ENCODE measurements around the gene MT1M. TPM values are rescaled to one million over a fixed set of nuclear protein-coding genes. Genes with fewer than 3 reads are reported as not detected.
"Not testable (repeated sequence)": the region's sequence is repeated elsewhere in the genome, so short reads cannot be mapped to it uniquely, and the experiment has no call there.

The MT1M gene
- total RNA-seq, 1 donor from 2014 or later: 0.35 TPM

GRCh38 chr16:56672761-56673536 lies 40.5 kb downstream of the MT1M start:
- no peak overlapping the region for H3K4me3 Mint-ChIP-seq (ENCODE audit: unreplicated experiment)
- peaks cover 15% of the 10 kb centered on the region for H3K4me1 Mint-ChIP-seq (ENCODE audit: low read depth)
- TF ChIP-seq CTCF (IDR thresholded peaks at IDR 0.05): no peak
- H3K9me3 Mint-ChIP-seq (ENCODE audit: low read depth): no peaks in the 10 kb centered on the region
- peaks cover 3% of the 10 kb centered on the region for H3K36me3 Mint-ChIP-seq (ENCODE audit: low read depth)
- no peak overlapping the region for H3K27ac Mint-ChIP-seq (ENCODE audit: unreplicated experiment)
- no peak for DNase-seq (ENCODE audit: low spot score)
- peaks cover 31% of the 10 kb centered on the region for H3K27me3 Mint-ChIP-seq (ENCODE audit: low read depth)

GRCh38 chr16:56673921-56674320 lies 41.5 kb downstream of the MT1M start:
- Mint-ChIP-seq H3K4me1 (ENCODE audit: low read depth) (peaks cover 11% of the 10 kb centered on the region), H3K9me3 (ENCODE audit: low read depth) (no peaks in the 10 kb centered on the region), H3K27ac (ENCODE audit: unreplicated experiment) (no peak overlapping the region), H3K36me3 (ENCODE audit: low read depth) (peaks cover 3% of the 10 kb centered on the region), H3K27me3 (ENCODE audit: low read depth) (peaks cover 23% of the 10 kb centered on the region), H3K4me3 (ENCODE audit: unreplicated experiment) (no peak overlapping the region)
- DNase-seq (ENCODE audit: low spot score): no peak
- TF ChIP-seq CTCF (IDR thresholded peaks at IDR 0.05): peak; percentile 78

- DNase-seq (ENCODE audit: low spot score); H3K27ac Mint-ChIP-seq (ENCODE audit: unreplicated experiment); H3K9me3 Mint-ChIP-seq (ENCODE audit: low read depth); H3K36me3 Mint-ChIP-seq (ENCODE audit: low read depth); H3K4me3 Mint-ChIP-seq (ENCODE audit: unreplicated experiment): not testable (repeated sequence)
- Mint-ChIP-seq H3K4me1 (ENCODE audit: low read depth) (peaks cover 11% of the 10 kb centered on the region), H3K27me3 (ENCODE audit: low read depth) (peaks cover 17% of the 10 kb centered on the region)
Measured at GRCh38 chr16:56674570-56674969, 42.1 kb downstream of the MT1M start.

GRCh38 chr16:56675685-56676210 lies 43.3 kb downstream of the MT1M start:
- H3K27ac Mint-ChIP-seq (ENCODE audit: unreplicated experiment): no peak overlapping the region
- no peak for TF ChIP-seq CTCF (IDR thresholded peaks at IDR 0.05)
- H3K9me3 Mint-ChIP-seq (ENCODE audit: low read depth): no peaks in the 10 kb centered on the region
- peaks cover 3% of the 10 kb centered on the region for H3K36me3 Mint-ChIP-seq (ENCODE audit: low read depth)
- DNase-seq (ENCODE audit: low spot score): no peak
- H3K4me3 Mint-ChIP-seq (ENCODE audit: unreplicated experiment): peak overlapping the region; percentile 38
- peaks cover 11% of the 10 kb centered on the region for H3K4me1 Mint-ChIP-seq (ENCODE audit: low read depth)
- peaks cover 11% of the 10 kb centered on the region for H3K27me3 Mint-ChIP-seq (ENCODE audit: low read depth)

GRCh38 chr16:56677474-56677873 lies 45.0 kb downstream of the MT1M start:
- DNase-seq (ENCODE audit: low spot score): no peak
- Mint-ChIP-seq H3K9me3 (ENCODE audit: low read depth) (no peaks in the 10 kb centered on the region), H3K4me1 (ENCODE audit: low read depth) (peaks cover 20% of the 10 kb centered on the region), H3K27me3 (ENCODE audit: low read depth) (peaks cover 11% of the 10 kb centered on the region), H3K27ac (ENCODE audit: unreplicated experiment) (no peak overlapping the region), H3K4me3 (ENCODE audit: unreplicated experiment) (no peak overlapping the region), H3K36me3 (ENCODE audit: low read depth) (peaks cover 3% of the 10 kb centered on the region)
- TF ChIP-seq CTCF (IDR thresholded peaks at IDR 0.05): no peak
